HAP-1 (cell line): Measurements from ENCODE around the gene PITPNC1.
A peak's percentile ranks its signal among the peaks of the same experiment; 100 is the strongest.

Source experiments
- DNase-seq, 2 experiments: peaks; one replicate each; pipeline ENCODE4 v3.0.0-alpha.2; 2016 to 2020; ENCODE audit warnings: low spot score in 2 of 2
- H3K27me3 ChIP-seq: fragments of 250-450 bp; sonication (Bioruptor Pico); 2 replicates; pipeline ENCODE4 v1.5.1; 2020; ENCODE audit warnings: low read depth, mild to moderate bottlenecking, moderate library complexity
- H3K36me3 ChIP-seq: fragments of 250-450 bp; sonication (Bioruptor Pico); replicated peaks from 2 replicates; pipeline ENCODE4 v1.5.1; 2020; ENCODE audit warnings: mild to moderate bottlenecking
- H3K4me1 ChIP-seq: fragments of 250-450 bp; sonication (Bioruptor Pico); 2 replicates; pipeline ENCODE4 v1.5.1; 2020; ENCODE audit warnings: mild to moderate bottlenecking
- H3K4me3 ChIP-seq: fragments of 250-450 bp; sonication (Bioruptor Pico); 2 replicates; pipeline ENCODE4 v1.5.1; 2020; ENCODE audit warnings: mild to moderate bottlenecking, moderate library complexity
- H3K9me3 ChIP-seq: fragments of 250-450 bp; sonication (Bioruptor Pico); 2 replicates; pipeline ENCODE4 v1.5.1; 2020; ENCODE audit warnings: mild to moderate bottlenecking, moderate library complexity
- in situ Hi-C: fragments of 300-500 bp; cut with MboI; formaldehyde crosslinking; loops from 3 replicates; pipeline ENCODE4 v1.14.3; 2020; ENCODE audit warnings: low sequenced_read_pairs, inconsistent platforms, mixed read lengths

The PITPNC1 gene

GRCh38 chr17:67546578-67547527 lies 169.8 kb downstream of the PITPNC1 start:
- in situ Hi-C loops: no loop called here
- H3K27me3 ChIP-seq: no peaks in the 10 kb centered on the region
- no peaks in the 10 kb centered on the region for H3K36me3 ChIP-seq
- no peaks in the 10 kb centered on the region for H3K9me3 ChIP-seq
- no peak for DNase-seq
- no peaks in the 10 kb centered on the region for H3K4me1 ChIP-seq
- H3K4me3 ChIP-seq: no peak overlapping the region

GRCh38 chr17:67548693-67549092 lies 171.6 kb downstream of the PITPNC1 start:
- Histone ChIP-seq H3K4me1 (no peaks in the 10 kb centered on the region), H3K36me3 (no peaks in the 10 kb centered on the region), H3K27me3 (no peaks in the 10 kb centered on the region), H3K4me3 (no peak overlapping the region), H3K9me3 (no peaks in the 10 kb centered on the region)
- DNase-seq: no peak
- in situ Hi-C loops: no loop called here

GRCh38 chr17:67549820-67550219 lies 172.7 kb downstream of the PITPNC1 start:
- no peaks in the 10 kb centered on the region for H3K4me1 ChIP-seq
- no peak overlapping the region for H3K4me3 ChIP-seq
- in situ Hi-C loops: no loop called here
- H3K27me3 ChIP-seq: no peaks in the 10 kb centered on the region
- no peak for DNase-seq
- H3K36me3 ChIP-seq: no peaks in the 10 kb centered on the region
- no peaks in the 10 kb centered on the region for H3K9me3 ChIP-seq

DNA sequence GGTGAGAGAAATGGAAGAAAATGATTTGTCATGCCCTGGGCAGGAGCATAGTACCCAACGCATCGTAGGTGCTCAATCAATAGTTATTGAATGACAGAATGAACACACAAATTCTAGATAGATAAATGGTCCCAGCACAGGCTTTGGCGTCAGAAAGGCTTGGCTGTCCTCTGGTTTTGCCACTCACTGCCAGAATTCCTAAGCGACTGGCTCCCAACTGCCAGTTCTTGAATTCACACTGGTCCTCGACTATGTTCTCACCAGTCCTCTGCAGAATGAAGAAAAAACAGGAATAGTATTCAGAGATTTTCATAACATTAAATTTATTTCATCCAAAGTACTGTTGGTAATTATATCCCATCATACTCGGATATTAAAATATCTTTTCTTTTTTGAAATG lies 177.6 kb downstream of the PITPNC1 start:
- H3K27me3 ChIP-seq: no peaks in the 10 kb centered on the region
- DNase-seq: no peak
- in situ Hi-C loops: no loop called here
- H3K36me3 ChIP-seq: no peaks in the 10 kb centered on the region
- no peaks in the 10 kb centered on the region for H3K9me3 ChIP-seq
- no peak overlapping the region for H3K4me3 ChIP-seq
- peaks cover 8% of the 10 kb centered on the region for H3K4me1 ChIP-seq

GRCh38 chr17:67555855-67556254 lies 178.8 kb downstream of the PITPNC1 start:
- Histone ChIP-seq H3K9me3 (no peaks in the 10 kb centered on the region), H3K4me1 (peaks cover 13% of the 10 kb centered on the region), H3K36me3 (no peaks in the 10 kb centered on the region), H3K27me3 (no peaks in the 10 kb centered on the region), H3K4me3 (no peak overlapping the region)
- no peak for DNase-seq
- in situ Hi-C loops: no loop called here

DNA sequence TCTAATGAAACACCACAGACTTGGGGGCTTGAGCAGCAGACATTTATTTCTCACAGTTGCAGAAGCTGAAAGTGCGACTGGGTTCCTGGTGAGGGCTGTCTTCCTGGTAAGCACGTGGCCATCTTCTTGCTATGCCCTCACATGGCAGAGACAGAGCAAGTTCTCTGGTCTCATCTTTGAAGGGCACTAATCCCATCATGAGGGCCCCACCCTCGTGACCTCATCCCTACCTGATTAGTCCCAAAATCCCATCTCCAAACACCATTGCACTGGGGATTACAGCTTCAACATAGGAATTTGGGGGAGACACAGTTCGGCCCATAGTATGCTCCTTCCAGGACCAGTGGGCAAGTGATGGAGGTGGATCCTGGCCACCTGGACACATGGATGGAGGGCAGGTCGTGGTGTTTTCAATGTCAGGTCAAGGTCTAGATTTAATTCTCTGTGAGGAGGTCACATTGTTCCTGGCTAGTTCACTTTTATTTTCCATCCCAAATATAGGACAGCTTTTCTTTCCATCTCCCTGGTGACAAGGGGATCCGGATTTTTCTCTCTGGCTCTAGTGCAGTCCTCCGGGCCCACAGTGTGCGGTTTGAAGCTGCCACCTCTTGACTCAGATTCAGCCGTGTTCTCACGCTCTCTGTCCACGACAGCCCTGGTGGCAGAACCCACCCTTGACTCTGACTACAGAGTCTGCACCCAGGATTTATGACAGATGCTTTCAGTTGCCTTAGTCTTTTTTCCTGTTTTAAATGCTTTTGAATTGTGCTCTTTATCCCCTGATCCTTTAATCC lies 180.2 kb downstream of the PITPNC1 start:
- Histone ChIP-seq H3K27me3 (no peaks in the 10 kb centered on the region), H3K4me3 (no peak overlapping the region), H3K36me3 (no peaks in the 10 kb centered on the region), H3K4me1 (peaks cover 13% of the 10 kb centered on the region), H3K9me3 (no peaks in the 10 kb centered on the region)
- in situ Hi-C loops: no loop called here
- peak in 1 of 2 experiments; percentile 19 for DNase-seq

DNA sequence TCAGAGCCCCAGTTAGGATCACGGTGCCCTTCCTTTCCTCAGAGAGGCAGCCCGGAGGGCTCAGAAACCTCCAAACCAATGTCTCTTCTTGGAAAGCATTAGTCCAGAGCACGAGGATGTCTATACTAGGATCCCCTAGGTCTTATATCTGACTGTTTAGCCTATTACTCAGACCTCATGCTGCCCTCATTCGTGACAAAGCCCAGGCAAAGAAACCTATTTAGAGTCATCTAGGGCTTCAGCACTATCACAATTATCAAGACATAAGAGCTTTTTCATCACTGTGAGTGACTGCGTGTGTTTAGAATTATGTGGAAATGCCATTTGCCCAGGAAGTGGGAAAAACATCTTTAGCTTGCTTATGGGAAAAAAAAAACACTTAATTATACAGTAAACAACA lies 180.8 kb downstream of the PITPNC1 start:
- no peaks in the 10 kb centered on the region for H3K27me3 ChIP-seq
- in situ Hi-C loops: no loop called here
- H3K4me1 ChIP-seq: peaks cover 13% of the 10 kb centered on the region
- H3K9me3 ChIP-seq: no peaks in the 10 kb centered on the region
- no peaks in the 10 kb centered on the region for H3K36me3 ChIP-seq
- no peak overlapping the region for H3K4me3 ChIP-seq
- DNase-seq: no peak

- no peak overlapping the region for H3K4me3 ChIP-seq
- peaks cover 13% of the 10 kb centered on the region for H3K4me1 ChIP-seq
- no peaks in the 10 kb centered on the region for H3K27me3 ChIP-seq
- no peak for DNase-seq
- in situ Hi-C loops: no loop called here
- no peaks in the 10 kb centered on the region for H3K9me3 ChIP-seq
- no peaks in the 10 kb centered on the region for H3K36me3 ChIP-seq
Observed at GRCh38 chr17:67558740-67559380, 181.8 kb downstream of the PITPNC1 start.

- no peaks in the 10 kb centered on the region for H3K27me3 ChIP-seq
- in situ Hi-C loops: no loop called here
- no peaks in the 10 kb centered on the region for H3K36me3 ChIP-seq
- no peaks in the 10 kb centered on the region for H3K9me3 ChIP-seq
- no peak overlapping the region for H3K4me3 ChIP-seq
- peaks cover 13% of the 10 kb centered on the region for H3K4me1 ChIP-seq
- peak in 1 of 2 experiments; percentile 25 for DNase-seq
Observed at GRCh38 chr17:67559381-67559966, 182.4 kb downstream of the PITPNC1 start.

DNA sequence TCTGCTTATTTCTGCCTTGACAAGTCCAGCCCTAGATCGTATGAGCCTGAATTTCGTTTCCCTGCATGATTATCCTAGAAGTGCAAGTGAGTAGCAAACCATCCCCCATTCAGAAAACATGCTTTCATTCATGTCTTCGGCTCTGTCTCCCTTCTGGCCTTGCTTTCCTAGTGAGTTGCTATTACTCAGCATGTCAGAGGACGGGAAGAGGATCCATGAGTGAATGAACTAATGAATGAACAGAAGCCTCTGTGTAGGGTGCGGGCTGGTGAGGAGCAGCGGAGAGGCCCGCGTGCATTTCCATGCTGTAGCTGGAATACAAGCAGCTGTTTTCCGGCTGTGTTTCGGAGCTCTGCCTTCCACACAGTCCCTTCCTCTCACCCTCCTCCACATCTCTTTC lies 184.9 kb downstream of the PITPNC1 start:
- no peaks in the 10 kb centered on the region for H3K36me3 ChIP-seq
- no peak overlapping the region for H3K4me3 ChIP-seq
- peaks cover 13% of the 10 kb centered on the region for H3K4me1 ChIP-seq
- no peak for DNase-seq
- in situ Hi-C loops: no loop called here
- H3K27me3 ChIP-seq: no peaks in the 10 kb centered on the region
- no peaks in the 10 kb centered on the region for H3K9me3 ChIP-seq

- no peaks in the 10 kb centered on the region for H3K36me3 ChIP-seq
- no peak overlapping the region for H3K4me3 ChIP-seq
- in situ Hi-C loops: no loop called here
- H3K27me3 ChIP-seq: no peaks in the 10 kb centered on the region
- no peak for DNase-seq
- H3K9me3 ChIP-seq: no peaks in the 10 kb centered on the region
- peaks cover 6% of the 10 kb centered on the region; the same call in 1 of the 2 replicates for H3K4me1 ChIP-seq
Observed at GRCh38 chr17:67563692-67564228, 186.7 kb downstream of the PITPNC1 start.

DNA sequence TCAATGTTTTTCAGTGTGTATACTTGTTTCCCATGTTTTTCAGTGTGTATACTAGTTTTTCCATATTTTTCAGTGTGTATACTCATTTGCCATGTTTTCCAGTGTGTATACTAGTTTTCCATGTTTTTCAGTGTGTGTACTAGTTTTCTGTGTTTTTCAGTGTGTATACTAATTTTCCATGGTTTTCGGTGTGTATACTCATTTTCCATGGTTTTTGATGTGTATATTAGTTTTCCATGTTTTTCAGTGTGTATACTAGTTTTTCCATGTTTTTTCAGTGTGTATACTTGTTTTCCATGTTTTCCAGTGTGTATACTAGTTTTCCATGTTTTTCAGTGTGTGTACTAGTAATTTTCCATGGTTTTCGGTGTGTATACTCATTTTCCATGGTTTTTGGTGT lies 188.0 kb downstream of the PITPNC1 start:
- no peak for DNase-seq
- Histone ChIP-seq H3K9me3 (no peaks in the 10 kb centered on the region), H3K4me1 (peaks cover under 1% of the 10 kb centered on the region; the same call in 1 of the 2 replicates), H3K36me3 (no peaks in the 10 kb centered on the region), H3K4me3 (no peak overlapping the region), H3K27me3 (no peaks in the 10 kb centered on the region)
- in situ Hi-C loops: no loop called here

GRCh38 chr17:67566656-67567055 lies 189.6 kb downstream of the PITPNC1 start:
- in situ Hi-C loops: no loop called here
- no peaks in the 10 kb centered on the region for H3K9me3 ChIP-seq
- no peaks in the 10 kb centered on the region for H3K4me1 ChIP-seq
- no peaks in the 10 kb centered on the region for H3K36me3 ChIP-seq
- H3K27me3 ChIP-seq: no peaks in the 10 kb centered on the region
- no peak overlapping the region for H3K4me3 ChIP-seq
- DNase-seq: no peak
